Measurements from ENCODE around the gene WBP2. TPM values are rescaled to one million over a fixed set of nuclear protein-coding genes. Genes with fewer than 3 reads are reported as not detected.

The WBP2 gene
- total and polyA plus RNA-seq, 9 of the 15 experiments (the other 6 are each of a cell fraction or from before 2014, with no cell fraction given) = 2.2 to 74.3 (median 20.0) TPM

- TF ChIP-seq ZNF318 (IDR thresholded peaks at IDR 0.05; ENCODE audit: borderline replicate concordance in 1 of 2, low read depth in 1 of 2) (no peak), NFE2L1 (tag; IDR thresholded peaks at IDR 0.05; ENCODE audit: borderline replicate concordance, low read depth) (no peak), PYGO2 (tag; IDR thresholded peaks at IDR 0.05) (no peak), HDAC8 (tag; IDR thresholded peaks at IDR 0.05) (no peak), ZNF830 (CRISPR knock-in tag; IDR thresholded peaks at IDR 0.05) (no peak)
- TF ChIP-seq, protein P1, sequence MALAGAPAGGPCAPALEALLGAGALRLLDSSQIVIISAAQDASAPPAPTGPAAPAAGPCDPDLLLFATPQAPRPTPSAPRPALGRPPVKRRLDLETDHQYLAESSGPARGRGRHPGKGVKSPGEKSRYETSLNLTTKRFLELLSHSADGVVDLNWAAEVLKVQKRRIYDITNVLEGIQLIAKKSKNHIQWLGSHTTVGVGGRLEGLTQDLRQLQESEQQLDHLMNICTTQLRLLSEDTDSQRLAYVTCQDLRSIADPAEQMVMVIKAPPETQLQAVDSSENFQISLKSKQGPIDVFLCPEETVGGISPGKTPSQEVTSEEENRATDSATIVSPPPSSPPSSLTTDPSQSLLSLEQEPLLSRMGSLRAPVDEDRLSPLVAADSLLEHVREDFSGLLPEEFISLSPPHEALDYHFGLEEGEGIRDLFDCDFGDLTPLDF (CRISPR knock-in tag; IDR thresholded peaks at IDR 0.05) = no peak
These were observed 4.0 kb downstream of the WBP2 start (continued) for GRCh38 chr17:75850928-75851692.

All from K562 (cell line).